ENCODE data around the gene UMODL1. TPM values are rescaled to one million over a fixed set of nuclear protein-coding genes. Genes with fewer than 3 reads are reported as not detected.
"Not testable (repeated sequence)": the region's sequence is repeated elsewhere in the genome, so short reads cannot be mapped to it uniquely, and the experiment has no call there.

Gene UMODL1
- total RNA-seq, 2 donors from 2014 or later = 0.35 to 0.37 TPM

DNA sequence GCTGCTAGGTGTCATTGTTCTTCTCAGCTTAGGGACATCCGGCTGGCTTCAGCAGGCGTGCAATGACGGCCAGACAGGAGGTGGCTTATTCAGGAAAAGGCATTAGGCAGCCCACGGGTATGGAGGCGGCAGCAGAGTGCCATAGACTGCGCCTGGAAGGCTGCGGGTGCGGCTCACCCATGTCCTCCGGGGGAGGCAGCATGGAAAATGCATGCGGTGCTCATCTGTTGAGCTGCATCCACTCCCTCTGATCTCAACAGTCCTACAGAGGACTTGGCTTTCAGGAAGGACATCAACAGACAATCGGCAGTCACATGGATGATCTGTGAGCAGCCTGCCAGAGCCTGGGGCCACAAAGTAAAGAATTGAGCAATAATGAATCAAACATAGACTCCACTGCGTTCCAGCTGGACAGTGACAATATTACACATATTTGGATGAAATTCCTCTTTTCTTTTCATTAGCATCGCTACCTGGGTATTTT lies 42.9 kb downstream of the UMODL1 start:
- no peaks in the 10 kb centered on the region for H3K36me3 ChIP-seq
- intact Hi-C loops (cut with DNase I) = no loop called here
- no peaks in the 10 kb centered on the region for H3K4me1 ChIP-seq
- TF ChIP-seq, protein P1, sequence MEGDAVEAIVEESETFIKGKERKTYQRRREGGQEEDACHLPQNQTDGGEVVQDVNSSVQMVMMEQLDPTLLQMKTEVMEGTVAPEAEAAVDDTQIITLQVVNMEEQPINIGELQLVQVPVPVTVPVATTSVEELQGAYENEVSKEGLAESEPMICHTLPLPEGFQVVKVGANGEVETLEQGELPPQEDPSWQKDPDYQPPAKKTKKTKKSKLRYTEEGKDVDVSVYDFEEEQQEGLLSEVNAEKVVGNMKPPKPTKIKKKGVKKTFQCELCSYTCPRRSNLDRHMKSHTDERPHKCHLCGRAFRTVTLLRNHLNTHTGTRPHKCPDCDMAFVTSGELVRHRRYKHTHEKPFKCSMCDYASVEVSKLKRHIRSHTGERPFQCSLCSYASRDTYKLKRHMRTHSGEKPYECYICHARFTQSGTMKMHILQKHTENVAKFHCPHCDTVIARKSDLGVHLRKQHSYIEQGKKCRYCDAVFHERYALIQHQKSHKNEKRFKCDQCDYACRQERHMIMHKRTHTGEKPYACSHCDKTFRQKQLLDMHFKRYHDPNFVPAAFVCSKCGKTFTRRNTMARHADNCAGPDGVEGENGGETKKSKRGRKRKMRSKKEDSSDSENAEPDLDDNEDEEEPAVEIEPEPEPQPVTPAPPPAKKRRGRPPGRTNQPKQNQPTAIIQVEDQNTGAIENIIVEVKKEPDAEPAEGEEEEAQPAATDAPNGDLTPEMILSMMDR (IDR thresholded peaks at IDR 0.05) = no peak
- H3K27me3 ChIP-seq = no peaks in the 10 kb centered on the region
- no peaks in the 10 kb centered on the region for H3K9me3 ChIP-seq
- DNase-seq = no peak
- H3K9ac ChIP-seq (ENCODE audit: low read depth in 2 of 2, low read length in 2 of 2) = no peak overlapping the region
- no peak overlapping the region for H3K4me3 ChIP-seq
- H3K27ac ChIP-seq = no peak overlapping the region

DNA sequence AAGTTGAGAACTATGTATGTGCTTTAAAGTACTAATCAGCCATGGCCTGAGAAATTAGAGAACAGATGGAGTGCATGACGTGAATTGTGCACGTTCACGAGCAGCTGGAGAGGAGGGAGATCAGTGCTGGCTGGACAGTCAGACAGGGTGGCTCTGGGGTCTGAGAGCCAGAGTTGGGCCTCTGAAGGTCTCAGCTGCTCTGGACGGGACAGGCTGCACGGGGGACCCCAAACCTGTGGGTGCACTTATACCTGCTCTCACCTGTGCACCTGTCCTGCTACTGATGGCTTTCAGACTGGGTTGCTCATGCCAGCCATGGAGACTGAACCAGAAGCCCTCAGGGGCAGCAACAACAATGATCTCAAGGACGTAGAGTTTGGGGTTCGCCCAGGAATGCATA lies 43.5 kb downstream of the UMODL1 start:
- DNase-seq = no peak
- intact Hi-C loops (cut with DNase I) = no loop called here
- H3K9ac ChIP-seq (ENCODE audit: low read depth in 2 of 2, low read length in 2 of 2) = no peak overlapping the region
- no peaks in the 10 kb centered on the region for H3K36me3 ChIP-seq
- H3K4me3 ChIP-seq = no peak overlapping the region
- no peaks in the 10 kb centered on the region for H3K4me1 ChIP-seq
- H3K27ac ChIP-seq = no peak overlapping the region
- H3K27me3 ChIP-seq = no peaks in the 10 kb centered on the region
- TF ChIP-seq, protein P1 (IDR thresholded peaks at IDR 0.05) = no peak
- no peaks in the 10 kb centered on the region for H3K9me3 ChIP-seq

DNA sequence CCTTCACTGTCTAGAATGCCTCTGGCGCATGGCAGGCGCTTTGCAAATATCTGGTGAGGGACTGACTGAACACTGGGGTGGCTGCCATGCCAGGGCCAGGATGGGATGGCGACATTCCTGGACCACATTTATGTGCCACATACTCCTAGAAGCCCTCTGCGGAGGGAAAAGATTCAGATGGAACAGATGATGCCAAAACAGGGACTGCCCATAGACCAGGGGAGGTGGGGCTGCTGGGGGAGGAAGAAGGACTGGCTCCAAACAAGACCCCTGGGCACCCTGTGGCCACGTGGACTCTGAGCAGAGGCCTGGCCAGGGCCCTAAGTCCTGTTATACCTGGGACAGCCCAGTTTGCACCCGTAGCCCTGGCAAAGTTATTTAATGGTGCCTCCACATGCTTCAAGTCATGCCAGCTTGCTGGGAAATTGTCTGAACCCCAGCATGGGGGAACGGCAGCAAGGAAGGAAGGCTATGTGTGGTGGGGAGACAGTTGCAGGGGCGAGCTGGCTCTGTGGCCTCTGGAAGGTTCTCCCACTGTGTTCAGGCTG lies 44.1 kb downstream of the UMODL1 start:
- H3K27me3 ChIP-seq = no peaks in the 10 kb centered on the region
- no peak overlapping the region for H3K4me3 ChIP-seq
- H3K36me3 ChIP-seq = no peaks in the 10 kb centered on the region
- TF ChIP-seq, protein P1 (IDR thresholded peaks at IDR 0.05) = no peak
- H3K4me1 ChIP-seq = no peaks in the 10 kb centered on the region
- H3K9ac ChIP-seq (ENCODE audit: low read depth in 2 of 2, low read length in 2 of 2) = no peak overlapping the region
- no peaks in the 10 kb centered on the region for H3K9me3 ChIP-seq
- no peak overlapping the region for H3K27ac ChIP-seq
- no peak for DNase-seq
- intact Hi-C loops (cut with DNase I) = no loop called here

DNA sequence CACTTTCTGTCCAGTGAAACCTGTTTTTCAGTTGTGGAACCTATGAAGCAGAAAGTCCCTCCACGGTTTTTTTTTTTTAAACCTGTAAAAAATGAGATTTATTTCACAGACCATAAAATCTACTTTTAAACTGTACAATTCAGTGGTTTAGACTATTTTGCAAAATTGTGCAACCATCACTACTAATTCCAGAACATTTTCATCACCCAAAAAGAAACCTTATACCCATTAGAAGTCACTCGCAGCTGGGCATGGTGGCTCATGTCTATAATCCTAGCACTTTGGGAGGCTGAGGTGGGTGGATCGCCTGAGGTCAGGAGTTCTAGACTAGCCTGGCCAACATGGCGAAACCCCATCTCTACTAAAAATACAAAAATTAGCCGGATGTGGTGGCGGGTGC lies 45.4 kb downstream of the UMODL1 start:
- not testable (repeated sequence) for H3K9me3 ChIP-seq; DNase-seq; H3K27ac ChIP-seq; H3K9ac ChIP-seq (ENCODE audit: low read depth in 2 of 2, low read length in 2 of 2); H3K4me1 ChIP-seq; H3K36me3 ChIP-seq; H3K4me3 ChIP-seq; H3K27me3 ChIP-seq
- intact Hi-C loops (cut with DNase I) = loop anchor here (2.0 kb wide), 1 partner anchor 300 kb away; no protein-coding TSS in a partner anchor

DNA sequence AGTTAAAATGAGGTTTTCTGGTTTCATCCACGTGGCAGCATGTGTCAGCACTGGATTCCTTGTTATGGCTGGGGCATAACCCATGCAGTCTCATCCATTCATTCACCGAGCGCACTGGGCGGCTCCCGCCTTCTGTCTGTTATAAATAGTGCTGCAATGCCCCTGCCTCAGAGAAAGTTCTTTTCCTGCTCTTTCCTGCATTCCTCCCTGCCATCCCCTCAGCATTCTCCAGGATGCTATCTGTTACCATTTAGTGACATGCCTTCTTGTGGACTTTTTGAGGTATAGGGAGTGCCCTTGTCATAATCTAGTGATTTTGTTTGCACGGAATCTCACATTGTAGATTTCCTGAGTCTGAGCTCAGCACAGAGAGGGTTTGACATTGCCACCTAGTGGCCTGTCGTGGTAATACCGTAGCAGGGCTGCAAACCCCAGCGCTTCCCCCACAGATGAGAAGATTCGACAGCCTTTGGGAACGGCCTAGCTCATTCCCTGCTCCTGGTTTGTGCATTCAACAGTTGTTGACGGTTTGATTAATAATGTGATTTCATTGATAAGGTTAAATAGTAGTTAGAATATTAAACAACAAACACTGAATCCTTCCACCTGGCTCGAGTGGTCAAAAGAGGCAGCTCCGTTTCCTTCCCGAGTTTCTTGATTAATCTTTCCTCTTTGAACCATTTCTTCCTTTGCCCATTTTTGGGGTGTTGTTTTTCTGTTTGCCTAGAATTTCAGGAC lies 46.3 kb downstream of the UMODL1 start:
- Histone ChIP-seq H3K9ac (ENCODE audit: low read depth in 2 of 2, low read length in 2 of 2) (peak overlapping the region in 1 of 2 donors; percentile 32), H3K4me3 (no peak overlapping the region), H3K9me3 (no peaks in the 10 kb centered on the region), H3K36me3 (no peaks in the 10 kb centered on the region), H3K27ac (no peak overlapping the region), H3K27me3 (no peaks in the 10 kb centered on the region), H3K4me1 (no peaks in the 10 kb centered on the region)
- peak; percentile 83 for DNase-seq
- TF ChIP-seq, protein P1 (IDR thresholded peaks at IDR 0.05) = peak; percentile 92
- intact Hi-C loops (cut with DNase I) = loop anchor here (2.0 kb wide), 1 partner anchor 301 kb away; no protein-coding TSS in a partner anchor

All from colonic mucosa (tissue), 4 donors.